Measurements from ENCODE around the gene ZXDC. TPM values are rescaled to one million over a fixed set of nuclear protein-coding genes. Genes with fewer than 3 reads are reported as not detected.

The ZXDC gene
- total RNA-seq, 4 donors from 2014 or later = 40.5 to 97.5 (median 61.2) TPM

GRCh38 chr3:126495786-126496185 is 20.1 kb upstream of the ZXDC start:
- Histone ChIP-seq H3K27ac (no peak overlapping the region), H3K36me3 (no peaks in the 10 kb centered on the region), H3K4me3 (no peak overlapping the region), H3K27me3 (no peaks in the 10 kb centered on the region), H3K9me3 (no peaks in the 10 kb centered on the region), H3K4me1 (no peaks in the 10 kb centered on the region)
- DNase-seq (ENCODE audit: low spot score in 2 of 2) = no peak
- WGBS = 96% methylated on average over 3 of the region's 8 CpGs
- TF ChIP-seq POLR2AphosphoS5 (IDR thresholded peaks at IDR 0.05) = no peak
- no peak for TF ChIP-seq POLR2A (IDR thresholded peaks at IDR 0.05)
- TF ChIP-seq EP300 (IDR thresholded peaks at IDR 0.05) = no peak
- no peak for TF ChIP-seq CTCF (IDR thresholded peaks at IDR 0.05)

GRCh38 chr3:126494970-126495230 is 19.2 kb upstream of the ZXDC start:
- H3K27me3 ChIP-seq = no peaks in the 10 kb centered on the region
- TF ChIP-seq POLR2AphosphoS5 (IDR thresholded peaks at IDR 0.05) (no peak), CTCF (IDR thresholded peaks at IDR 0.05) (no peak), POLR2A (IDR thresholded peaks at IDR 0.05) (no peak), EP300 (IDR thresholded peaks at IDR 0.05) (no peak)
- H3K4me1 ChIP-seq = no peaks in the 10 kb centered on the region
- WGBS = 71% methylated on average over 3 of the region's 6 CpGs
- DNase-seq (ENCODE audit: low spot score in 2 of 2) = no peak
- no peak overlapping the region for H3K4me3 ChIP-seq
- no peak overlapping the region for H3K27ac ChIP-seq
- H3K9me3 ChIP-seq = no peaks in the 10 kb centered on the region
- H3K36me3 ChIP-seq = no peaks in the 10 kb centered on the region

- TF ChIP-seq EP300 (IDR thresholded peaks at IDR 0.05) = no peak
- no peak for TF ChIP-seq CTCF (IDR thresholded peaks at IDR 0.05)
- no peak for TF ChIP-seq POLR2A (IDR thresholded peaks at IDR 0.05)
- no peak for TF ChIP-seq POLR2AphosphoS5 (IDR thresholded peaks at IDR 0.05)
- Histone ChIP-seq H3K27ac (no peak overlapping the region), H3K36me3 (no peaks in the 10 kb centered on the region), H3K4me1 (no peaks in the 10 kb centered on the region), H3K27me3 (no peaks in the 10 kb centered on the region), H3K9me3 (no peaks in the 10 kb centered on the region), H3K4me3 (no peak overlapping the region)
- 34% methylated on average over 10 of the region's 12 CpGs for WGBS
- peak in 1 of 2 donors; percentile 45 for DNase-seq (ENCODE audit: low spot score in 2 of 2)
These were observed 18.7 kb upstream of the ZXDC start for GRCh38 chr3:126494204-126494969.

DNA sequence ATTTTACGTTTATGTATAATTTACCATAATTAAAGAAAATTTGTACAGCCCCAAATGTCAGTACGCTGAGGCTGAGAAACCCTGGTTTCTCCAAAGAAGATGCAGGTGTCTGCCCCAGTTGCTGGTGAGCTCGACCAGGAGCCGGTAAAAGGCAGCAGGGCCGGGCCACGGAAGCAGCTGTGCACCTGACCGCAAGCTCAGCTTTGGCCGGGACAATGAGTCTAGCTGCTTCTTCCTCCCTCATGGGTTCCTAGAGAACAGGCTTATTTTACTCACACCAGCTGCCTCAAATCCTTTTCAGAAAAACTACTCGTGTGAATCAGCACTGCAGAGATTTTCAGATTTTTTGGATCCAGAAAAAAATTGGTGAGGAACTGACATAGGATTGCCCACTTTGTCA is 18.0 kb upstream of the ZXDC start:
- WGBS = 79% methylated on average over 9 of the region's 9 CpGs
- Histone ChIP-seq H3K27ac (no peak overlapping the region), H3K4me3 (no peak overlapping the region), H3K27me3 (no peaks in the 10 kb centered on the region), H3K4me1 (no peaks in the 10 kb centered on the region), H3K9me3 (no peaks in the 10 kb centered on the region), H3K36me3 (no peaks in the 10 kb centered on the region)
- DNase-seq (ENCODE audit: low spot score in 2 of 2) = no peak
- TF ChIP-seq EP300 (IDR thresholded peaks at IDR 0.05) = no peak
- TF ChIP-seq POLR2A (IDR thresholded peaks at IDR 0.05) = no peak
- no peak for TF ChIP-seq CTCF (IDR thresholded peaks at IDR 0.05)
- no peak for TF ChIP-seq POLR2AphosphoS5 (IDR thresholded peaks at IDR 0.05)

- H3K27me3 ChIP-seq = no peaks in the 10 kb centered on the region
- no peak for DNase-seq (ENCODE audit: low spot score in 2 of 2)
- no peak for TF ChIP-seq POLR2A (IDR thresholded peaks at IDR 0.05)
- H3K36me3 ChIP-seq = no peaks in the 10 kb centered on the region
- no peak overlapping the region for H3K4me3 ChIP-seq
- H3K4me1 ChIP-seq = no peaks in the 10 kb centered on the region
- H3K27ac ChIP-seq = no peak overlapping the region
- no peaks in the 10 kb centered on the region for H3K9me3 ChIP-seq
- 91% methylated on average over 11 of the region's 14 CpGs for WGBS
These were observed 17.4 kb upstream of the ZXDC start for GRCh38 chr3:126493051-126493450.

Data from suprapubic skin (tissue), 4 donors.